CD14-positive monocyte (primary cell): Measurements from ENCODE around the gene SPATA33. TPM values are rescaled to one million over a fixed set of nuclear protein-coding genes. Genes with fewer than 3 reads are reported as not detected.
A peak's percentile ranks its signal among the peaks of the same experiment; 100 is the strongest.

Source experiments
- DNase-seq, 3 donors: peaks; one replicate each; pipeline ENCODE4 v3.0.0-alpha.2; 2011 to 2022
- H2AFZ ChIP-seq: 2 replicates; pipeline ENCODE4 v1.6.0; 2012; ENCODE audit warnings: mild to moderate bottlenecking, low read depth, low read length, inconsistent platforms; ENCODE audit not compliant: insufficient read depth, poor library complexity, severe bottlenecking
- H3K27ac ChIP-seq, 2 donors: 1 replicate in 1 of 2; 2 replicates in 1 of 2; pipeline ENCODE4 v1.5.1; 2012 to 2013; ENCODE audit warnings: low read length in 2 of 2, control low read depth in 1 of 2, inconsistent platforms in 1 of 2, low read depth in 1 of 2, mild to moderate bottlenecking in 1 of 2
- H3K27me3 ChIP-seq, 2 donors: one replicate each; pipeline versions ENCODE4 v1.6.0 to v1.6.1; 2011 to 2013; ENCODE audit warnings: low read length in 2 of 2; ENCODE audit not compliant: control insufficient read depth in 2 of 2, insufficient read depth in 2 of 2
- H3K36me3 ChIP-seq, 2 donors: replicated peaks in 1 of 2; 1 replicate in 1 of 2; 2 replicates in 1 of 2; pipeline versions ENCODE4 v1.5.1 to v1.6.1; 2012 to 2013; ENCODE audit warnings: low read length in 2 of 2, control low read depth in 1 of 2, inconsistent platforms in 1 of 2, mild to moderate bottlenecking in 1 of 2; ENCODE audit not compliant: insufficient read depth in 2 of 2, control insufficient read depth in 1 of 2
- H3K4me1 ChIP-seq, 2 donors: 1 replicate in 1 of 2; 2 replicates in 1 of 2; pipeline versions ENCODE4 v1.5.1 to v1.6.1; 2012 to 2013; ENCODE audit warnings: low read length in 2 of 2, control low read depth in 1 of 2, inconsistent platforms in 1 of 2, mild to moderate bottlenecking in 1 of 2, moderate library complexity in 1 of 2; ENCODE audit not compliant: insufficient read depth in 2 of 2, control insufficient read depth in 1 of 2
- H3K4me2 ChIP-seq: replicated peaks from 2 replicates; pipeline ENCODE3; 2012; ENCODE audit warnings: low read length, moderate library complexity, mild to moderate bottlenecking; ENCODE audit not compliant: poor library complexity, severe bottlenecking; ENCODE audit errors: extremely low read depth
- H3K4me3 ChIP-seq, 3 experiments: fragments of 200-600 bp in 1 of 3; sonication (generic) in 1 of 3; replicated peaks in 1 of 3; 1 replicate in 2 of 3; 2 replicates in 1 of 3; pipeline ENCODE4 v1.5.1; 2011 to 2013; ENCODE audit warnings: low read length in 3 of 3, mild to moderate bottlenecking in 3 of 3, control low read depth in 2 of 3, low read depth in 2 of 3, inconsistent platforms in 1 of 3, moderate library complexity in 1 of 3
- H3K79me2 ChIP-seq: 2 replicates; pipeline ENCODE4 v1.6.0; 2012; ENCODE audit warnings: mild to moderate bottlenecking, control low read depth, inconsistent platforms, low read length, moderate library complexity; ENCODE audit not compliant: insufficient read depth
- H3K9ac ChIP-seq: 2 replicates; pipeline ENCODE4 v1.6.0; 2017; ENCODE audit warnings: low read length, mild to moderate bottlenecking; ENCODE audit not compliant: insufficient read depth, poor library complexity, severe bottlenecking
- H3K9me3 ChIP-seq, 2 donors: replicated peaks in 1 of 2; 1 replicate in 1 of 2; 2 replicates in 1 of 2; pipeline versions ENCODE4 v1.5.1 to v1.6.1; 2012 to 2013; ENCODE audit warnings: low read length in 2 of 2, control low read depth in 1 of 2; ENCODE audit not compliant: control insufficient read depth in 1 of 2, insufficient read depth in 1 of 2
- H4K20me1 ChIP-seq: 2 replicates; pipeline ENCODE4 v1.6.0; 2012; ENCODE audit warnings: mild to moderate bottlenecking, low read length, control low read depth, moderate library complexity; ENCODE audit not compliant: insufficient read depth
- H3K27ac Mint-ChIP-seq, 7 donors: one replicate each; pipeline ENCODE4 v1.8.0; 2020; ENCODE audit warnings: mild to moderate bottlenecking in 7 of 7, mixed read lengths in 7 of 7, moderate library complexity in 6 of 7, inconsistent platforms in 2 of 7
- H3K27me3 Mint-ChIP-seq, 3 donors: one replicate each; pipeline ENCODE4 v1.8.0; 2021 to 2022; ENCODE audit warnings: low read depth in 3 of 3, mild to moderate bottlenecking in 3 of 3, mixed read lengths in 3 of 3, moderate library complexity in 3 of 3, inconsistent platforms in 1 of 3
- H3K36me3 Mint-ChIP-seq, 2 donors: one replicate each; pipeline ENCODE4 v1.8.0; 2020; ENCODE audit warnings: mixed read lengths in 2 of 2, inconsistent platforms in 1 of 2, mild to moderate bottlenecking in 1 of 2
- H3K4me1 Mint-ChIP-seq: one replicate; pipeline ENCODE4 v1.8.0; 2020; ENCODE audit warnings: mild to moderate bottlenecking, mixed read lengths
- H3K4me3 Mint-ChIP-seq, 2 donors: one replicate each; pipeline ENCODE4 v1.8.0; 2020; ENCODE audit warnings: mild to moderate bottlenecking in 2 of 2, mixed read lengths in 2 of 2, moderate library complexity in 1 of 2
- H3K9me3 Mint-ChIP-seq, 7 donors: one replicate each; pipeline ENCODE4 v1.8.0; 2020 to 2022; ENCODE audit warnings: mixed read lengths in 7 of 7, mild to moderate bottlenecking in 6 of 7, moderate library complexity in 6 of 7, inconsistent platforms in 2 of 7
- CTCF ChIP-seq: fragments of 200-600 bp; IDR thresholded peaks from one replicate; pipeline ENCODE4 v1.8.0; 2022; ENCODE audit warnings: antibody characterized with exemption, mild to moderate bottlenecking
- WGBS: methylation state at CpG from one replicate; pipeline ENCODE4 v1.1.5; 2013; ENCODE audit warnings: missing lambda C conversion rate; ENCODE audit not compliant: insufficient coverage; 5-methylcytosine and 5-hydroxymethylcytosine counted together
- intact Hi-C, 2 donors: fragments of 100-400 bp; cut with micrococcal nuclease; formaldehyde crosslinking; loops; one replicate each; pipeline versions ENCODE4 v1.15.0 to v1.15.1; 2023
- polyA plus RNA-seq, 3 donors: library from polyadenylated mRNA; depleted of rRNA in 1 of 3; unstranded in 2 of 3; stranded (reverse) in 1 of 3; fragments of 300-500 nt in 2 of 3; fragments of >200 nt in 1 of 3; fragmentation: Illumina TruSeq in 2 of 3; gene quantifications; 1 replicate in 2 of 3; 2 replicates in 1 of 3; pipeline ENCODE4 v1.2.3, GENCODE V29; 2012 to 2021

SPATA33 gene
- polyA plus RNA-seq, 3 donors: 1.4 to 3.5 (median 1.8) TPM

- 95% methylated on average over 16 of the region's 22 CpGs for WGBS
- Mint-ChIP-seq H3K36me3 (peaks cover 44 to 66% of the 10 kb centered on the region in 2 donors), H3K27me3 (peaks cover 0 to 2% (median 1%) of the 10 kb centered on the region in 3 donors), H3K27ac (peak overlapping the region in 1 of 7 donors; percentile 75), H3K4me1 (no peaks in the 10 kb centered on the region), H3K4me3 (no peak overlapping the region), H3K9me3 (peaks cover 0 to 2% (median 0%) of the 10 kb centered on the region in 7 donors)
- peaks cover 50 to 59% of the 10 kb centered on the region in 2 donors for H3K36me3 ChIP-seq
- intact Hi-C loops: loop anchor here in 1 of 2 donors (10.0 kb wide), 1 partner anchor 71 kb away; the partner anchor contains the start of gene CPNE7
- DNase-seq: no peak
- peaks cover 3% of the 10 kb centered on the region for H3K79me2 ChIP-seq
- no peak for TF ChIP-seq CTCF
- no peaks in the 10 kb centered on the region for H3K27me3 ChIP-seq
- no peaks in the 10 kb centered on the region for H3K4me1 ChIP-seq
- peaks cover 28% of the 10 kb centered on the region for H4K20me1 ChIP-seq
- no peak overlapping the region for H3K27ac ChIP-seq
- H3K4me2 ChIP-seq: no peak overlapping the region
- H2AFZ ChIP-seq: no peak overlapping the region
- H3K4me3 ChIP-seq: no peak overlapping the region
- no peak overlapping the region for H3K9ac ChIP-seq
- H3K9me3 ChIP-seq: no peaks in the 10 kb centered on the region
Measured at GRCh38 chr16:89646270-89646669, 11.4 kb upstream of the SPATA33 start.

DNA sequence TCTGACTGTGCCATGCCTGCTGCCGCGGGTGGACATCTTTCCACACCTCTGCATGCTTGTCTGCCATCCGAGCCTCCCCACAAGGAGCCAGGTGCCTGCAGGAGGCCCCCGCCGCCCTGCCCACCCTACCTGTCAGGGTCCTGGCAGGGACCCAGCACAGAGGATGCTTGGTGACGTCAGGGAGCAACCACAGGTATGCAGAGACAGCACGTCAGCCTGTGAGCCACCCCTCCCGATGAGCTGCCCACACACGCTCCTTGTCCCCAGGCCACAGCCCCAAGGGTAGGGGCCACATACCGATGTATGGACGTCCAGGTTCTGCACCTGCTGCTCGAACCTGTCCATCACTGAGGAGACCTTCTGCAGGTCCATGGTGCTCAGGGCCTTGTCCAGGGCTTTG is 10.7 kb upstream of the SPATA33 start:
- no peak overlapping the region for H3K9ac ChIP-seq
- WGBS: 96% methylated on average over 10 of the region's 12 CpGs
- no peak overlapping the region for H3K4me3 ChIP-seq
- H3K4me1 ChIP-seq: no peaks in the 10 kb centered on the region
- intact Hi-C loops: loop anchor here in 1 of 2 donors (10.0 kb wide), 1 partner anchor 72 kb away; the partner anchor contains the start of gene CPNE7
- H4K20me1 ChIP-seq: peaks cover 34% of the 10 kb centered on the region
- H3K9me3 ChIP-seq: no peaks in the 10 kb centered on the region
- no peaks in the 10 kb centered on the region for H3K27me3 ChIP-seq
- no peak for TF ChIP-seq CTCF
- Mint-ChIP-seq H3K4me3 (no peak overlapping the region), H3K4me1 (no peaks in the 10 kb centered on the region), H3K27me3 (peaks cover 0 to 2% (median under 1%) of the 10 kb centered on the region in 3 donors), H3K36me3 (peaks cover 46 to 72% of the 10 kb centered on the region in 2 donors), H3K9me3 (peaks cover 0 to 2% (median 0%) of the 10 kb centered on the region in 7 donors), H3K27ac (no peak overlapping the region)
- H2AFZ ChIP-seq: no peak overlapping the region
- no peak overlapping the region for H3K27ac ChIP-seq
- H3K79me2 ChIP-seq: peaks cover 7% of the 10 kb centered on the region
- no peak for DNase-seq
- peaks cover 56 to 66% of the 10 kb centered on the region in 2 donors for H3K36me3 ChIP-seq
- no peak overlapping the region for H3K4me2 ChIP-seq
